ENCODE measurements around the gene RNF128.
"Not testable (repeated sequence)": the region's sequence is repeated elsewhere in the genome, so short reads cannot be mapped to it uniquely, and the experiment has no call there.

RNF128 gene

DNA sequence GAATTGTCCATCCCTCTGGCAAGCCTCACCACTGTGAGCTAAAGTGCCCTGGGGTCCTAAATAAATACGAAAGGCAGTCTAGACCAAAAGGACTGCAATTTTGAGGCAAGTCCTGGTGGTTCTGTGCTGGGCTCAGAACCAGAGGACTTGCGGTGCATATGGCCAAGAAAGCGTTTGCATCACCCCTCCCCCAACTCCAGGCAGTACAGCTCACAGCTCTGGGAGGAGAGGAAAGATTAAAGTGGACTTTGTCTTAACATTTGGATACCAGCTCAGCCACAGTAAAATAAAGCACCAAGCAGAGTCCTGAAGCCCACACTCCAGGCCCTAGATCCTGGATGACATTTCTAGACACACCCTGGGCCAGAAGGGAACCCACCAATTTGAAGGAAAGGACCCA, 24.9 kb downstream of the RNF128 start:
- DNase-seq: no peak

GRCh38 chrX:106752101-106752678, 25.7 kb downstream of the RNF128 start:
- no peak for DNase-seq

- DNase-seq: not testable (repeated sequence)
Observed at GRCh38 chrX:106769288-106769687, 42.8 kb downstream of the RNF128 start.

- no peak for DNase-seq
Observed at GRCh38 chrX:106774981-106775380, 48.5 kb downstream of the RNF128 start.

- DNase-seq: no peak
Observed at GRCh38 chrX:106780264-106780663, 53.8 kb downstream of the RNF128 start.

DNA sequence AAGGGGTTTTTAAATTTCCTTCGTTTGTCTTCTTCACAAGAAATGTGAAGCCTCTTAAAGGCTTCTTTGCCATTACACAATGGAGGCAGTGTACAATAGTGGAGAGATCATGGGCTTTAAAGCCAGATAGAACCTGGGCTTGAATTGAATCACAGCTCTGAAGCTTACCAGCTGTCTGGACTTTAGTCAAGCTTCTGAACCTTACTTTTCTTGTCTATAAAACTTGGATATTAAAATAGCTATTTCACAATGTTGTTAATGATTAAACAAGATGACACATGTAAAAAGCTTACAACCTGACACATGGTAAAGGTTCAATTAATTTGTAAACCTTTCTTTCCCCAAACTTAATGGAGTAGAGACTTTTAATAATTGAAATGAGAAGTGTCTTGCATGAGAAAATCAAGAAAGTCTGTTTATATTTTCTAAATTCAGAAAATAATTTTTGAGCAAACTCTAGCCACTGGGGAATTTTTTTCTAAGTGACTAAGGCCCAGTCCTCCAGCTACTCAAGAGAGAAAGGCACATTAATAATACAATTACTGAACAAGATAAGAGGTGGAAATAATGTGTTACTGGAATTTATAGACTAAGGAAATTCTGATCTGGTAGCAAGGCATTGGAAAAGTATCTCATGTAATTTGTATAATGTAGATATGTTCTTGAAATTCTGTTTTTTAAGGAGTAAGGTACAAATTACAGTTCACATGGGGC, 54.3 kb downstream of the RNF128 start:
- no peak for DNase-seq

- no peak for DNase-seq
Observed at GRCh38 chrX:106783716-106784115, 57.2 kb downstream of the RNF128 start.

DNA sequence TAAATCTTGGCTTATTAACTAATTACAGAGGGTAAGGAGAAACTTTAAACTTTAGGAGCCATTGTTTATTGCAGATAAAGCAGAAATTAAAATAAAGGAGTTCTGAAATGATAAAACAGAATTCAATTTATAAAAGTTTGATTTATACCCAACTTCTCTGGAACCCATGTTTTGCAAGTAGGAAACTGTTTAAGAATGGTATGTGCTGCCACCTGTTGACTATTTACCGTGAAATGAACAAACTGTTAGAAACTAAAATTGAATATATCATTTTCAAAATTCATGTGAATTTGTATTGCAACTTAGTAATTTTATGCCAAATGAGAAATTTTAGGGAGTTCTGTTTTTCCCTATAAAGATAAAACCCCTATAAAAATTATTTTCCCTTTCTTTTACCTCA, 65.0 kb downstream of the RNF128 start:
- DNase-seq: no peak

DNA sequence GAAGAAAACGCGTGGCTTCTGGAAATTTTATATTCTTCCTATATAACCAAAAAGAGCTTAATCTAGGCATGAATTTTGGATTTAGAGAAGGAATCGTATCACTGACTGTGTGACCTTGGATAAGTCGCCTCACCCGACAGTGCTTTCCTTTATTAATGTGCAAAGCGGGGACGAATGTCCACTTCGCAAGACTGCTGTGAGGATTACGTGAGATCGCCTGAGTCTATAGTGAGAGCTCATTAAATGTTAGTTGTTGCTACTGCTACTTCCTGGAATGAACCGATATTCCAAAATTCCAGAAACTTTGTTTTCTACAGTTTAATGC, 75.5 kb downstream of the RNF128 start:
- no peak for DNase-seq

- peak; percentile 74 for DNase-seq
Observed at GRCh38 chrX:106802388-106803275, 76.1 kb downstream of the RNF128 start, which contains the start of gene TBC1D8B. TSS of gene TBC1D8B (plus strand) at chrX:106802673. CDS start at chrX:106802854, 181 bp downstream.

- no peak for DNase-seq
Observed at GRCh38 chrX:106811131-106811910, 84.8 kb downstream of the RNF128 start.

DNA sequence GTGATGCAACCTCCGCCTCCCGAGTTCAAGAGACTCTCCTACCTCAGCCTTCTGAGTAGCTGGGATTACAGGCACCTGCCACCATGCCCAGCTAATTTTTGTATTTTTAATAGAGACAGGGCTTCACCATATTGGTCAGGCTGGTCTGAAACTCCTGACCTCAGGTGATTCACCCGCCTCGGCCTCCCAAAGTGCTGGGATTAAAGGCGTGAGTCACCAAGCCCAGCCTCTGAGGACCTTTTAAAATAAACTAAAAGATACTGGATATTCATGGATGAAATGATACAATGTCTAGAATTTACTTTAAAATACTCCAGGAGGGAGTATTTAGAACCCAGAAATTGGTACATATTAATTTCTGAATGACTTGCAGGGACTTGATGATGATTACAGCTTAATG, 86.4 kb downstream of the RNF128 start:
- DNase-seq: not testable (repeated sequence)

GRCh38 chrX:106814093-106814492, 87.6 kb downstream of the RNF128 start:
- not testable (repeated sequence) for DNase-seq

Measured in suppressor macrophage treated with lipopolysaccharide for 4 hours (primary cell).